Trophoblast cell (in vitro differentiated cells and primary cell): ENCODE data around the gene GREM2.

Experiments used
- DNase-seq, 2 donors: peaks; one replicate each; pipeline ENCODE4 v3.0.0-alpha.2; 2016
- H2AFZ ChIP-seq: 2 replicates; pipeline ENCODE4 v1.6.1; 2013; ENCODE audit warnings: low read length, moderate library complexity, mild to moderate bottlenecking; ENCODE audit not compliant: insufficient read depth, poor library complexity
- H2AK5ac ChIP-seq: 2 replicates; pipeline ENCODE4 v1.6.1; 2013; ENCODE audit warnings: mild to moderate bottlenecking, low read length
- H2BK120ac ChIP-seq: 2 replicates; pipeline ENCODE4 v1.6.1; 2013; ENCODE audit warnings: low read length, mild to moderate bottlenecking, moderate library complexity; ENCODE audit not compliant: insufficient read depth, poor library complexity
- H2BK12ac ChIP-seq: 2 replicates; pipeline ENCODE4 v1.6.1; 2013; ENCODE audit warnings: mild to moderate bottlenecking, low read length, moderate library complexity
- H2BK5ac ChIP-seq: 2 replicates; pipeline ENCODE4 v1.6.1; 2013; ENCODE audit warnings: low read length, low read depth, moderate library complexity, mild to moderate bottlenecking; ENCODE audit not compliant: poor library complexity
- H3K14ac ChIP-seq: 2 replicates; pipeline ENCODE4 v1.6.1; 2013; ENCODE audit warnings: mild to moderate bottlenecking, low read length
- H3K18ac ChIP-seq: 2 replicates; pipeline ENCODE4 v1.6.1; 2013; ENCODE audit warnings: mild to moderate bottlenecking, low read length
- H3K23ac ChIP-seq: 2 replicates; pipeline ENCODE4 v1.6.1; 2013; ENCODE audit warnings: low read length
- H3K27ac ChIP-seq: 2 replicates; pipeline ENCODE4 v1.5.1; 2013; ENCODE audit warnings: low read depth, mild to moderate bottlenecking, inconsistent platforms, low read length, moderate library complexity
- H3K27me3 ChIP-seq: 2 replicates; pipeline ENCODE4 v1.6.1; 2013; ENCODE audit warnings: inconsistent platforms, mild to moderate bottlenecking, low read length, moderate library complexity; ENCODE audit not compliant: insufficient read depth
- H3K36me3 ChIP-seq, 2 experiments: 1 replicate in 1 of 2; 2 replicates in 1 of 2; pipeline ENCODE4 v1.6.1; 2013; ENCODE audit warnings: low read length in 2 of 2, mild to moderate bottlenecking in 2 of 2, moderate library complexity in 1 of 2; ENCODE audit not compliant: insufficient read depth in 2 of 2, control insufficient read depth in 1 of 2
- H3K4ac ChIP-seq: 2 replicates; pipeline ENCODE4 v1.6.1; 2013; ENCODE audit warnings: low read depth, mild to moderate bottlenecking, low read length, moderate library complexity
- H3K4me1 ChIP-seq, 2 experiments: 1 replicate in 1 of 2; 2 replicates in 1 of 2; pipeline ENCODE4 v1.6.1; 2013; ENCODE audit warnings: low read length in 2 of 2, mild to moderate bottlenecking in 2 of 2, moderate library complexity in 1 of 2; ENCODE audit not compliant: insufficient read depth in 2 of 2, control insufficient read depth in 1 of 2
- H3K4me2 ChIP-seq: 2 replicates; pipeline ENCODE4 v1.6.1; 2013; ENCODE audit warnings: inconsistent platforms, mild to moderate bottlenecking, low read length, moderate library complexity
- H3K4me3 ChIP-seq: 2 replicates; pipeline ENCODE4 v1.5.1; 2013; ENCODE audit warnings: mild to moderate bottlenecking, low read depth, low read length, inconsistent platforms
- H3K79me1 ChIP-seq: one replicate; pipeline ENCODE4 v1.6.1; 2013; ENCODE audit warnings: low read length
- H3K79me2 ChIP-seq: 2 replicates; pipeline ENCODE4 v1.6.1; 2013; ENCODE audit warnings: low read length, mild to moderate bottlenecking; ENCODE audit not compliant: control insufficient read depth, insufficient read depth, poor library complexity
- H3K9ac ChIP-seq: 2 replicates; pipeline ENCODE4 v1.6.1; 2013; ENCODE audit warnings: mild to moderate bottlenecking, low read length
- H3K9me3 ChIP-seq: 2 replicates; pipeline ENCODE4 v1.6.1; 2013; ENCODE audit warnings: low read depth, mild to moderate bottlenecking, control low read depth, inconsistent platforms, low read length; ENCODE audit not compliant: insufficient read depth
- H4K12ac ChIP-seq: 2 replicates; pipeline ENCODE4 v1.6.1; 2013; ENCODE audit warnings: low read depth, mild to moderate bottlenecking, low read length, moderate library complexity
- H4K8ac ChIP-seq: 2 replicates; pipeline ENCODE4 v1.6.1; 2013; ENCODE audit warnings: low read depth, mild to moderate bottlenecking, low read length, moderate library complexity
- H4K91ac ChIP-seq: one replicate; pipeline ENCODE4 v1.6.1; 2013; ENCODE audit warnings: low read depth, mild to moderate bottlenecking, low read length, moderate library complexity
- WGBS: extraction: QIAGEN DNeasy Blood & Tissue Kit; methylation state at CpG from one replicate; pipeline ENCODE4 v1.1.7; 2013; ENCODE audit warnings: missing lambda C conversion rate; ENCODE audit not compliant: insufficient read length, insufficient coverage; ENCODE audit errors: extremely low coverage; 5-methylcytosine and 5-hydroxymethylcytosine counted together

The GREM2 gene

DNA sequence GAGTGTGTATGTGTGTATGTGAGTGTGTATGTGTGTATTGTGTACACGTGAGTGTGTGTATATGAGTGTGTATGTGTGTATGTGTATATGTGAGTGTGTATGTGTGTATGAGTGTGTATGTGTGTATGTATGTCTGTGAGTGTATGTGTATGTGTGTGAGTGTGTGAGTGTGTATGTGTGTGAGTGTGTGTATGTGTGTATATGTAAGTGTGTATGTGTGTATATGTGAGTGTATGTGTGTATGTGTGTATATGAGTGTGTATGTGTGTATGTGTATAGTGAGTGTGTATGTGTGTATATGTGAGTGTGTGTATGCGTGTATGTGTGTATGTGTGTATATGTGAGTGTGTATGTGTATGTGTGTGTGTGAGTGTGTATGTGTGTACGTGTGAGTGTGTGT, 49.2 kb downstream of the GREM2 start:
- H3K18ac ChIP-seq = no peak overlapping the region
- H3K27ac ChIP-seq = no peak overlapping the region
- no peak overlapping the region for H3K9ac ChIP-seq
- no peak overlapping the region for H2AFZ ChIP-seq
- 100% methylated on average over 2 of the region's 3 CpGs for WGBS
- H3K23ac ChIP-seq = no peak overlapping the region
- H3K9me3 ChIP-seq = no peaks in the 10 kb centered on the region
- H3K27me3 ChIP-seq = no peaks in the 10 kb centered on the region
- H3K14ac ChIP-seq = no peak overlapping the region
- H2BK12ac ChIP-seq = no peak overlapping the region
- no peaks in the 10 kb centered on the region for H3K36me3 ChIP-seq
- no peaks in the 10 kb centered on the region for H3K4me1 ChIP-seq
- H4K91ac ChIP-seq = no peak overlapping the region
- H2AK5ac ChIP-seq = no peak overlapping the region
- H4K8ac ChIP-seq = no peak overlapping the region
- H3K4me3 ChIP-seq = peak overlapping the region; percentile 50
- H3K4me2 ChIP-seq = no peak overlapping the region
- no peak overlapping the region for H2BK5ac ChIP-seq
- H4K12ac ChIP-seq = no peak overlapping the region
- H3K79me1 ChIP-seq = no peaks in the 10 kb centered on the region
- no peaks in the 10 kb centered on the region for H3K79me2 ChIP-seq
- no peak overlapping the region for H2BK120ac ChIP-seq
- no peak overlapping the region for H3K4ac ChIP-seq
- no peak for DNase-seq

DNA sequence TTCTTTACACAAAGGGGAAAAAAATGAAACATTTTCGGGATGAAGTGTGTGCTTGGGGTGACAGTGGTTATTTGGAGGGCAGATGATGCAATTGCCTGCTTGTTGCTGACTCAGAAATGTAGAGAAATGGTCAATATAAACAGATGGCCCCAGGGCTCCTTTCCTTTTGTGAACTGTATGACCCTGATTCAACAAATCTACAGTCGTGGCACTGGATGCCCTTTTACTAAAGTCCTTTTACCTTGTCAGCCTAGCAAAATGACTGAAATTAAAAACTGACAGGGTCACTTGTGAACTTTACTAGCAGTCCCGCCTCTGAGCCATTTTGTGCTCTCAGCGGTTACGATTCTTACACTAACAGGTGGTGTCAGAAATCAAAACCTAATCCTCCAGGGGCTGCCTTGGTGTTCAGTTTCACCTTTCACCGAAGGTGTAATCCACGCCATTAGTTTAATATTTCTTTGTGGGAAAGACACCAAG, 49.8 kb downstream of the GREM2 start:
- H4K8ac ChIP-seq = no peak overlapping the region
- no peak overlapping the region for H4K12ac ChIP-seq
- H2BK5ac ChIP-seq = no peak overlapping the region
- H3K18ac ChIP-seq = no peak overlapping the region
- no peaks in the 10 kb centered on the region for H3K9me3 ChIP-seq
- H3K27ac ChIP-seq = no peak overlapping the region
- H3K27me3 ChIP-seq = no peaks in the 10 kb centered on the region
- no peak for DNase-seq
- H3K79me2 ChIP-seq = no peaks in the 10 kb centered on the region
- no peak overlapping the region for H2AFZ ChIP-seq
- no peak overlapping the region for H3K4ac ChIP-seq
- H3K4me2 ChIP-seq = no peak overlapping the region
- no peaks in the 10 kb centered on the region for H3K4me1 ChIP-seq
- no peak overlapping the region for H2BK120ac ChIP-seq
- H4K91ac ChIP-seq = no peak overlapping the region
- no peak overlapping the region for H3K9ac ChIP-seq
- whole genome bisulfite sequencing = no CpG with 5 or more reads among the region's 7 CpGs
- H3K14ac ChIP-seq = no peak overlapping the region
- H3K36me3 ChIP-seq = no peaks in the 10 kb centered on the region
- H3K79me1 ChIP-seq = no peaks in the 10 kb centered on the region
- H3K23ac ChIP-seq = no peak overlapping the region
- H3K4me3 ChIP-seq = no peak overlapping the region
- H2AK5ac ChIP-seq = no peak overlapping the region
- H2BK12ac ChIP-seq = no peak overlapping the region

DNA sequence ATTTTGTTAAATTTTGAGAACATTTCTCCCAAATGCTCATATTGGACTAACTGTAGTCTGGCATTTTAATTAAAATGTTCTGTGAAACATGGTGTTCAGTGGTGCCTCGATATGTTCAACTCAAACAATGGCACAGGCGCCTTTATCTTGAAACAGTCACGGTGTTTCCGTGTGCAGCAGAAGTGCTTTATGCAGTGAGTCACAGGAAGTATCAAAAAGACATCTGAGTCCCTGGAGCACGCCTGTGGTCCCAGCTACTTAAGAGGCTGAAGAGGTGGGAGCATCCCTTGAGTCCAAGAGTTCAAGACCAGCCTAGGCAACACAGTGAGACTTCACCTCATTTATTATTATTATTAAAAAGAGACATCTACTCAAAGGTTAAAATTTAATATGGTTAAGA, 52.2 kb downstream of the GREM2 start:
- no peak overlapping the region for H3K9ac ChIP-seq
- H3K9me3 ChIP-seq = no peaks in the 10 kb centered on the region
- no peaks in the 10 kb centered on the region for H3K4me1 ChIP-seq
- no peak overlapping the region for H4K8ac ChIP-seq
- H3K4me2 ChIP-seq = no peak overlapping the region
- no peak overlapping the region for H3K14ac ChIP-seq
- no peak overlapping the region for H4K91ac ChIP-seq
- no peak overlapping the region for H2BK120ac ChIP-seq
- H2BK5ac ChIP-seq = no peak overlapping the region
- H2AFZ ChIP-seq = no peak overlapping the region
- no peak overlapping the region for H2BK12ac ChIP-seq
- no CpG with 5 or more reads among the region's 5 CpGs for WGBS
- H4K12ac ChIP-seq = no peak overlapping the region
- H2AK5ac ChIP-seq = no peak overlapping the region
- no peak overlapping the region for H3K4ac ChIP-seq
- no peak overlapping the region for H3K27ac ChIP-seq
- H3K27me3 ChIP-seq = no peaks in the 10 kb centered on the region
- no peaks in the 10 kb centered on the region for H3K79me2 ChIP-seq
- H3K4me3 ChIP-seq = no peak overlapping the region
- no peak overlapping the region for H3K18ac ChIP-seq
- no peaks in the 10 kb centered on the region for H3K79me1 ChIP-seq
- H3K36me3 ChIP-seq = no peaks in the 10 kb centered on the region
- DNase-seq = no peak
- H3K23ac ChIP-seq = no peak overlapping the region

DNA sequence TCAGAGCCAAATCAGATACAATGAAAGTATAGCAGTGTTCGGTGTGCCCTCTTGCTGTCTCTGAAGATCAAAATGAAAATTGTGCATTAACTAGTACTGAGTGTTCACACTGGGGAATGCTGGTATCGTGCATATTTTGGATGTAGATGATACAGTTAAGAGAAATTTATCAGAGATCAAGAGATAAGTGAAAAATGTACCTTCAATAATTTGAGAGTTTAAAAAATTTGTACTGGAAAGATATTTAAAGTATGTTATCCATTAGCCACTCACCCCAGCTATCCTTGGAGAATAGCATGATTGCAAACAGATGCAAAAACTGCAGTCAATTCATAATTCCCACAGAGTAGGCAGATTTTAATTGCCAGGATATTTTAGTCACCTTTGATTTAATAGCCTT, 56.4 kb downstream of the GREM2 start:
- H2BK120ac ChIP-seq = no peak overlapping the region
- H3K4me3 ChIP-seq = no peak overlapping the region
- H3K36me3 ChIP-seq = peaks cover 0 to 2% of the 10 kb centered on the region in 2 experiments
- DNase-seq = peak; percentile 14 to 86
- H3K9ac ChIP-seq = no peak overlapping the region
- H2BK5ac ChIP-seq = no peak overlapping the region
- H3K79me2 ChIP-seq = no peaks in the 10 kb centered on the region
- no peak overlapping the region for H3K23ac ChIP-seq
- no peaks in the 10 kb centered on the region for H3K27me3 ChIP-seq
- no peaks in the 10 kb centered on the region for H3K9me3 ChIP-seq
- no CpG with 5 or more reads among the region's 2 CpGs for WGBS
- no peak overlapping the region for H4K91ac ChIP-seq
- H3K14ac ChIP-seq = no peak overlapping the region
- H3K18ac ChIP-seq = no peak overlapping the region
- H2AFZ ChIP-seq = no peak overlapping the region
- H3K4ac ChIP-seq = no peak overlapping the region
- H2BK12ac ChIP-seq = no peak overlapping the region
- no peaks in the 10 kb centered on the region for H3K4me1 ChIP-seq
- no peak overlapping the region for H3K4me2 ChIP-seq
- no peak overlapping the region for H4K8ac ChIP-seq
- H4K12ac ChIP-seq = no peak overlapping the region
- no peak overlapping the region for H3K27ac ChIP-seq
- no peak overlapping the region for H2AK5ac ChIP-seq
- no peaks in the 10 kb centered on the region for H3K79me1 ChIP-seq
